Glomerular endothelial cell (primary cell): ENCODE measurements around the gene OCA2. TPM values are rescaled to one million over a fixed set of nuclear protein-coding genes. Genes with fewer than 3 reads are reported as not detected.

Experiments
- total RNA-seq: library from RNA; depleted of rRNA; stranded (reverse); fragments of >200 nt; gene quantifications from 2 replicates; pipeline ENCODE4 v1.2.3, GENCODE V29; 2015

OCA2 gene
- total RNA-seq, 1 donor from 2014 or later: not detected

Other genes with a start within 250 kb of the OCA2 start
- 42.1 and 68.9 TPM in 2 replicates for gene HERC2, start 222.9 kb upstream of the OCA2 start, total RNA-seq